HFFc6 (cell line): ENCODE results near the gene STH. TPM values are rescaled to one million over a fixed set of nuclear protein-coding genes. Genes with fewer than 3 reads are reported as not detected.

Source experiments
- DNase-seq: peaks from one replicate; pipeline ENCODE4 v3.0.0-alpha.2; 2018
- H3K27ac Mint-ChIP-seq: 2 replicates; pipeline ENCODE4 v1.8.0; 2020; ENCODE audit warnings: mild to moderate bottlenecking, mixed read lengths
- H3K27me3 Mint-ChIP-seq: 2 replicates; pipeline ENCODE4 v1.8.0; 2021; ENCODE audit warnings: mild to moderate bottlenecking, moderate library complexity, mixed read lengths; ENCODE audit not compliant: insufficient read depth
- H3K36me3 Mint-ChIP-seq: 2 replicates; pipeline ENCODE4 v1.8.0; 2021; ENCODE audit warnings: low read depth, mixed read lengths
- H3K4me1 Mint-ChIP-seq: 2 replicates; pipeline ENCODE4 v1.8.0; 2020; ENCODE audit warnings: low read depth, mixed read lengths
- H3K4me3 Mint-ChIP-seq: 2 replicates; pipeline ENCODE4 v1.8.0; 2020; ENCODE audit warnings: mild to moderate bottlenecking, moderate library complexity, mixed read lengths
- H3K9me3 Mint-ChIP-seq: 2 replicates; pipeline ENCODE4 v1.8.0; 2020; ENCODE audit warnings: mild to moderate bottlenecking, mixed read lengths
- CTCF ChIP-seq: fragments of 200-600 bp; sonication (generic); IDR thresholded peaks from 2 replicates; pipeline ENCODE4 v1.5.0; 2021; ENCODE audit warnings: antibody characterized with exemption, mild to moderate bottlenecking
- total RNA-seq, 6 experiments: library from RNA; stranded (reverse); fragmentation: NEBNext Ultra II Directional; extraction: Animal tissue kit (Norgen Biotek cat#: 25700); gene quantifications; 2 replicates in 1 of 6; 3 replicates in 5 of 6; pipeline ENCODE4 v1.2.3, GENCODE V29; 2021

Gene STH
- total RNA-seq, 6 experiments from 2014 or later, result not detected

- TF ChIP-seq CTCF, result no peak
- no peak overlapping the region for H3K4me3 Mint-ChIP-seq
Measured at GRCh38 chr17:45963283-45963682, 35.8 kb upstream of the STH start.

GRCh38 chr17:45963889-45964288 is 35.2 kb upstream of the STH start:
- no peak for DNase-seq
- H3K4me1 Mint-ChIP-seq, result no peaks in the 10 kb centered on the region
- no peaks in the 10 kb centered on the region for H3K9me3 Mint-ChIP-seq
- H3K4me3 Mint-ChIP-seq, result no peak overlapping the region
- no peak overlapping the region for H3K27ac Mint-ChIP-seq
- H3K27me3 Mint-ChIP-seq, result peaks cover 42% of the 10 kb centered on the region
- H3K36me3 Mint-ChIP-seq, result no peaks in the 10 kb centered on the region
- no peak for TF ChIP-seq CTCF

More at GRCh38 chr17:45963283-45963682, 35.8 kb upstream of the STH start:
- H3K9me3 Mint-ChIP-seq, result no peaks in the 10 kb centered on the region
- peaks cover 47% of the 10 kb centered on the region for H3K27me3 Mint-ChIP-seq
- DNase-seq, result no peak
- H3K36me3 Mint-ChIP-seq, result no peaks in the 10 kb centered on the region
- no peaks in the 10 kb centered on the region for H3K4me1 Mint-ChIP-seq
- H3K27ac Mint-ChIP-seq, result no peak overlapping the region

GRCh38 chr17:45964634-45965033 is 34.4 kb upstream of the STH start:
- H3K4me1 Mint-ChIP-seq, result no peaks in the 10 kb centered on the region
- H3K9me3 Mint-ChIP-seq, result peaks cover 2% of the 10 kb centered on the region; the same call in 1 of the 2 replicates
- no peaks in the 10 kb centered on the region for H3K36me3 Mint-ChIP-seq
- no peak overlapping the region for H3K4me3 Mint-ChIP-seq
- no peak for TF ChIP-seq CTCF
- H3K27me3 Mint-ChIP-seq, result peaks cover 36% of the 10 kb centered on the region
- no peak overlapping the region for H3K27ac Mint-ChIP-seq
- DNase-seq, result no peak

GRCh38 chr17:45965812-45966211 is 33.2 kb upstream of the STH start:
- no peak overlapping the region for H3K27ac Mint-ChIP-seq
- H3K4me1 Mint-ChIP-seq, result no peaks in the 10 kb centered on the region
- H3K36me3 Mint-ChIP-seq, result no peaks in the 10 kb centered on the region
- DNase-seq, result no peak
- peaks cover 5% of the 10 kb centered on the region; the same call in 1 of the 2 replicates for H3K9me3 Mint-ChIP-seq
- H3K4me3 Mint-ChIP-seq, result no peak overlapping the region
- peaks cover 28% of the 10 kb centered on the region for H3K27me3 Mint-ChIP-seq
- TF ChIP-seq CTCF, result no peak

- H3K27me3 Mint-ChIP-seq, result peaks cover 22% of the 10 kb centered on the region
- peaks cover 5% of the 10 kb centered on the region; the same call in 1 of the 2 replicates for H3K9me3 Mint-ChIP-seq
- H3K36me3 Mint-ChIP-seq, result no peaks in the 10 kb centered on the region
- TF ChIP-seq CTCF, result no peak
- no peak for DNase-seq
- H3K4me1 Mint-ChIP-seq, result no peaks in the 10 kb centered on the region
- no peak overlapping the region for H3K27ac Mint-ChIP-seq
- H3K4me3 Mint-ChIP-seq, result no peak overlapping the region
Measured at GRCh38 chr17:45966606-45967280, 32.3 kb upstream of the STH start.
